Cardiac fibroblast (primary cell): ENCODE measurements around the gene CPEB4.

Source experiments
- DNase-seq, 2 donors: peaks; one replicate each; pipeline versions ENCODE4 v3.0.0 to v3.0.0-alpha.2; 2010; ENCODE audit warnings: low read depth in 2 of 2
- H3K4me3 ChIP-seq, 2 donors: replicated peaks in 1 of 2; 1 replicate in 1 of 2; 2 replicates in 1 of 2; pipeline ENCODE4 v1.5.1; 2011; ENCODE audit warnings: low read depth in 2 of 2, low read length in 2 of 2, mild to moderate bottlenecking in 2 of 2, moderate library complexity in 1 of 2
- CTCF ChIP-seq: IDR thresholded peaks from one replicate; pipeline ENCODE4 v1.5.1; 2011; ENCODE audit warnings: low read depth, mild to moderate bottlenecking, low read length, inconsistent platforms

CPEB4 gene

GRCh38 chr5:173964506-173964905, 76.4 kb downstream of the CPEB4 start:
- TF ChIP-seq CTCF: no peak
- H3K4me3 ChIP-seq: no peak overlapping the region
- no peak for DNase-seq

GRCh38 chr5:173967241-173967640, 79.1 kb downstream of the CPEB4 start:
- TF ChIP-seq CTCF: no peak
- no peak for DNase-seq
- no peak overlapping the region for H3K4me3 ChIP-seq

GRCh38 chr5:173968154-173968797, 80.1 kb downstream of the CPEB4 start:
- no peak for DNase-seq
- no peak overlapping the region for H3K4me3 ChIP-seq
- TF ChIP-seq CTCF: no peak

GRCh38 chr5:173969167-173970049, 81.3 kb downstream of the CPEB4 start:
- DNase-seq: peak; percentile 63 to 79
- TF ChIP-seq CTCF: no peak
- H3K4me3 ChIP-seq: no peak overlapping the region

- DNase-seq: no peak
- H3K4me3 ChIP-seq: no peak overlapping the region
- TF ChIP-seq CTCF: no peak
Observed at GRCh38 chr5:173970878-173971650, 82.9 kb downstream of the CPEB4 start.

- no peak for TF ChIP-seq CTCF
Observed at GRCh38 chr5:173971681-173972345, 83.7 kb downstream of the CPEB4 start.

More at GRCh38 chr5:173971681-173972345, 83.7 kb downstream of the CPEB4 start:
- no peak for DNase-seq
- H3K4me3 ChIP-seq: no peak overlapping the region
